Adrenal gland (tissue), 5 donors: Measurements from ENCODE around the gene MACROD2.

ENCODE experiments used
- CTCF ChIP-seq, 6 experiments: fragments of 450-650 bp in 4 of 6; fragments of 200-600 bp in 2 of 6; sonication (generic) in 1 of 6; IDR thresholded peaks; 1 replicate in 5 of 6; 2 replicates in 1 of 6; pipeline versions ENCODE4 v1.5.1 to v1.8.0; 2016 to 2021; ENCODE audit warnings: antibody characterized with exemption in 6 of 6, mild to moderate bottlenecking in 2 of 6, moderate library complexity in 1 of 6
- POLR2A ChIP-seq, 2 donors: fragments of 450-650 bp; IDR thresholded peaks; one replicate each; pipeline ENCODE4 v1.6.1; 2017; ENCODE audit warnings: antibody characterized with exemption in 2 of 2, mild to moderate bottlenecking in 2 of 2, moderate library complexity in 1 of 2
- donor health status: DM: no; HTN: no; CAD: no.

GRCh38 chr20:14415467-14415866, 420.2 kb downstream of the MACROD2 start:
- TF ChIP-seq CTCF (IDR thresholded peaks at IDR 0.05) (no peak), POLR2A (IDR thresholded peaks at IDR 0.05) (no peak)
